Measurements from ENCODE around the gene LNPK.

LNPK gene

GRCh38 chr2:176001916-176002687 lies at the start of gene LNPK:
TSS of gene LNPK (minus strand) at chr2:176002267. CDS start at chr2:175995584, 6,683 bp downstream.
- no peak for TF ChIP-seq CTCF (IDR thresholded peaks at IDR 0.05; ENCODE audit: low read depth, low read length)
- DNase-seq (ENCODE audit: low read depth in 2 of 2) = peak; percentile 85 to 87
- H3K4me3 ChIP-seq (replicated peaks in 1 of 2; ENCODE audit: low read depth in 2 of 2, low read length in 2 of 2) = peak within 1 kb of the TSS; percentile 81 to 84

- no peak for DNase-seq (ENCODE audit: low read depth in 2 of 2)
- TF ChIP-seq CTCF (IDR thresholded peaks at IDR 0.05; ENCODE audit: low read depth, low read length) = no peak
- no peak overlapping the region for H3K4me3 ChIP-seq (replicated peaks in 1 of 2; ENCODE audit: low read depth in 2 of 2, low read length in 2 of 2)
Observed at GRCh38 chr2:176039375-176039774, 37.3 kb upstream of the LNPK start.

GRCh38 chr2:176038694-176039093 lies 36.6 kb upstream of the LNPK start:
- no peak for TF ChIP-seq CTCF (IDR thresholded peaks at IDR 0.05; ENCODE audit: low read depth, low read length)
- no peak overlapping the region for H3K4me3 ChIP-seq (replicated peaks in 1 of 2; ENCODE audit: low read depth in 2 of 2, low read length in 2 of 2)
- DNase-seq (ENCODE audit: low read depth in 2 of 2) = no peak

- TF ChIP-seq CTCF (IDR thresholded peaks at IDR 0.05; ENCODE audit: low read depth, low read length) = no peak
- H3K4me3 ChIP-seq (replicated peaks in 1 of 2; ENCODE audit: low read depth in 2 of 2, low read length in 2 of 2) = no peak overlapping the region
- no peak for DNase-seq (ENCODE audit: low read depth in 2 of 2)
Observed at GRCh38 chr2:176035013-176035691, 33.1 kb upstream of the LNPK start.

GRCh38 chr2:176027806-176028205 lies 25.7 kb upstream of the LNPK start:
- no peak for TF ChIP-seq CTCF (IDR thresholded peaks at IDR 0.05; ENCODE audit: low read depth, low read length)
- H3K4me3 ChIP-seq (replicated peaks in 1 of 2; ENCODE audit: low read depth in 2 of 2, low read length in 2 of 2) = no peak overlapping the region
- no peak for DNase-seq (ENCODE audit: low read depth in 2 of 2)

- no peak for TF ChIP-seq CTCF (IDR thresholded peaks at IDR 0.05; ENCODE audit: low read depth, low read length)
- no peak overlapping the region for H3K4me3 ChIP-seq (replicated peaks in 1 of 2; ENCODE audit: low read depth in 2 of 2, low read length in 2 of 2)
- DNase-seq (ENCODE audit: low read depth in 2 of 2) = no peak
Observed at GRCh38 chr2:176025932-176026331, 23.9 kb upstream of the LNPK start.

Measured in cardiac fibroblast (primary cell).